Measurements from ENCODE around the gene KLHL24. TPM values are rescaled to one million over a fixed set of nuclear protein-coding genes. Genes with fewer than 3 reads are reported as not detected.
"Not testable (repeated sequence)": the region's sequence is repeated elsewhere in the genome, so short reads cannot be mapped to it uniquely, and the experiment has no call there.

The KLHL24 gene
- total and polyA plus RNA-seq, 2 experiments from 2014 or later = 37.3 to 159 TPM

GRCh38 chr3:183629546-183630301 lies 5.7 kb upstream of the KLHL24 start:
- Histone ChIP-seq H3K27me3 (no peaks in the 10 kb centered on the region), H3K36me3 (no peaks in the 10 kb centered on the region), H3K4me3 (no peak overlapping the region), H3K9me3 (ENCODE audit: low read depth) (no peaks in the 10 kb centered on the region), H3K4me1 (ENCODE audit: low read depth) (peaks cover 27% of the 10 kb centered on the region), H3K27ac (peak overlapping the region; percentile 27)
- peak; percentile 56 to 61 for DNase-seq (ENCODE audit: low read depth in 1 of 2, low spot score in 1 of 2)
- TF ChIP-seq CTCF (IDR thresholded peaks at IDR 0.05; ENCODE audit: low read depth, low read length) = no peak

GRCh38 chr3:183631715-183632114 lies 3.7 kb upstream of the KLHL24 start:
- TF ChIP-seq CTCF (IDR thresholded peaks at IDR 0.05; ENCODE audit: low read depth, low read length) = no peak
- no peaks in the 10 kb centered on the region for H3K27me3 ChIP-seq
- H3K4me3 ChIP-seq = no peak overlapping the region
- no peak for DNase-seq (ENCODE audit: low read depth in 1 of 2, low spot score in 1 of 2)
- no peak overlapping the region for H3K27ac ChIP-seq
- no peaks in the 10 kb centered on the region for H3K36me3 ChIP-seq
- no peaks in the 10 kb centered on the region for H3K9me3 ChIP-seq (ENCODE audit: low read depth)
- H3K4me1 ChIP-seq (ENCODE audit: low read depth) = peaks cover 15% of the 10 kb centered on the region

GRCh38 chr3:183632725-183633124 lies 2.7 kb upstream of the KLHL24 start:
- H3K36me3 ChIP-seq; DNase-seq (ENCODE audit: low read depth in 1 of 2, low spot score in 1 of 2); H3K27ac ChIP-seq; H3K4me3 ChIP-seq; H3K9me3 ChIP-seq (ENCODE audit: low read depth); H3K27me3 ChIP-seq: not testable (repeated sequence)
- H3K4me1 ChIP-seq (ENCODE audit: low read depth) = peaks cover 11% of the 10 kb centered on the region

- Histone ChIP-seq H3K27me3 (no peaks in the 10 kb centered on the region), H3K27ac (no peak overlapping the region), H3K9me3 (ENCODE audit: low read depth) (no peaks in the 10 kb centered on the region), H3K4me3 (no peak overlapping the region), H3K4me1 (ENCODE audit: low read depth) (peaks cover 13% of the 10 kb centered on the region), H3K36me3 (no peaks in the 10 kb centered on the region)
- TF ChIP-seq CTCF (IDR thresholded peaks at IDR 0.05; ENCODE audit: low read depth, low read length) = no peak
- DNase-seq (ENCODE audit: low read depth in 1 of 2, low spot score in 1 of 2) = peak in 1 of 2 donors; percentile 3
Measured at GRCh38 chr3:183634707-183635106, 716 bp upstream of the KLHL24 start.

- no peaks in the 10 kb centered on the region for H3K27me3 ChIP-seq
Measured at GRCh38 chr3:183635107-183635430, 354 bp upstream of the KLHL24 start.

More at GRCh38 chr3:183635107-183635430, 354 bp upstream of the KLHL24 start:
- Histone ChIP-seq H3K36me3 (no peaks in the 10 kb centered on the region), H3K4me1 (ENCODE audit: low read depth) (peaks cover 13% of the 10 kb centered on the region), H3K4me3 (peak overlapping the region; percentile 88), H3K9me3 (ENCODE audit: low read depth) (no peaks in the 10 kb centered on the region), H3K27ac (peak overlapping the region; percentile 98)
- no peak for DNase-seq (ENCODE audit: low read depth in 1 of 2, low spot score in 1 of 2)
- TF ChIP-seq CTCF (IDR thresholded peaks at IDR 0.05; ENCODE audit: low read depth, low read length) = no peak

Measured in cardiac muscle cell (in vitro differentiated cells and primary cell).